Amniotic stem cell (primary cell): ENCODE data around the gene CCAR1.
"Not testable (repeated sequence)": the region's sequence is repeated elsewhere in the genome, so short reads cannot be mapped to it uniquely, and the experiment has no call there.

Experiments used
- DNase-seq: peaks from one replicate; lab custom pipeline; 2025; lab: John Stamatoyannopoulos, UW

The CCAR1 gene, protein sequence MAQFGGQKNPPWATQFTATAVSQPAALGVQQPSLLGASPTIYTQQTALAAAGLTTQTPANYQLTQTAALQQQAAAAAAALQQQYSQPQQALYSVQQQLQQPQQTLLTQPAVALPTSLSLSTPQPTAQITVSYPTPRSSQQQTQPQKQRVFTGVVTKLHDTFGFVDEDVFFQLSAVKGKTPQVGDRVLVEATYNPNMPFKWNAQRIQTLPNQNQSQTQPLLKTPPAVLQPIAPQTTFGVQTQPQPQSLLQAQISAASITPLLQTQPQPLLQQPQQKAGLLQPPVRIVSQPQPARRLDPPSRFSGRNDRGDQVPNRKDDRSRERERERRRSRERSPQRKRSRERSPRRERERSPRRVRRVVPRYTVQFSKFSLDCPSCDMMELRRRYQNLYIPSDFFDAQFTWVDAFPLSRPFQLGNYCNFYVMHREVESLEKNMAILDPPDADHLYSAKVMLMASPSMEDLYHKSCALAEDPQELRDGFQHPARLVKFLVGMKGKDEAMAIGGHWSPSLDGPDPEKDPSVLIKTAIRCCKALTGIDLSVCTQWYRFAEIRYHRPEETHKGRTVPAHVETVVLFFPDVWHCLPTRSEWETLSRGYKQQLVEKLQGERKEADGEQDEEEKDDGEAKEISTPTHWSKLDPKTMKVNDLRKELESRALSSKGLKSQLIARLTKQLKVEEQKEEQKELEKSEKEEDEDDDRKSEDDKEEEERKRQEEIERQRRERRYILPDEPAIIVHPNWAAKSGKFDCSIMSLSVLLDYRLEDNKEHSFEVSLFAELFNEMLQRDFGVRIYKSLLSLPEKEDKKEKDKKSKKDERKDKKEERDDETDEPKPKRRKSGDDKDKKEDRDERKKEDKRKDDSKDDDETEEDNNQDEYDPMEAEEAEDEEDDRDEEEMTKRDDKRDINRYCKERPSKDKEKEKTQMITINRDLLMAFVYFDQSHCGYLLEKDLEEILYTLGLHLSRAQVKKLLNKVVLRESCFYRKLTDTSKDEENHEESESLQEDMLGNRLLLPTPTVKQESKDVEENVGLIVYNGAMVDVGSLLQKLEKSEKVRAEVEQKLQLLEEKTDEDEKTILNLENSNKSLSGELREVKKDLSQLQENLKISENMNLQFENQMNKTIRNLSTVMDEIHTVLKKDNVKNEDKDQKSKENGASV

DNA sequence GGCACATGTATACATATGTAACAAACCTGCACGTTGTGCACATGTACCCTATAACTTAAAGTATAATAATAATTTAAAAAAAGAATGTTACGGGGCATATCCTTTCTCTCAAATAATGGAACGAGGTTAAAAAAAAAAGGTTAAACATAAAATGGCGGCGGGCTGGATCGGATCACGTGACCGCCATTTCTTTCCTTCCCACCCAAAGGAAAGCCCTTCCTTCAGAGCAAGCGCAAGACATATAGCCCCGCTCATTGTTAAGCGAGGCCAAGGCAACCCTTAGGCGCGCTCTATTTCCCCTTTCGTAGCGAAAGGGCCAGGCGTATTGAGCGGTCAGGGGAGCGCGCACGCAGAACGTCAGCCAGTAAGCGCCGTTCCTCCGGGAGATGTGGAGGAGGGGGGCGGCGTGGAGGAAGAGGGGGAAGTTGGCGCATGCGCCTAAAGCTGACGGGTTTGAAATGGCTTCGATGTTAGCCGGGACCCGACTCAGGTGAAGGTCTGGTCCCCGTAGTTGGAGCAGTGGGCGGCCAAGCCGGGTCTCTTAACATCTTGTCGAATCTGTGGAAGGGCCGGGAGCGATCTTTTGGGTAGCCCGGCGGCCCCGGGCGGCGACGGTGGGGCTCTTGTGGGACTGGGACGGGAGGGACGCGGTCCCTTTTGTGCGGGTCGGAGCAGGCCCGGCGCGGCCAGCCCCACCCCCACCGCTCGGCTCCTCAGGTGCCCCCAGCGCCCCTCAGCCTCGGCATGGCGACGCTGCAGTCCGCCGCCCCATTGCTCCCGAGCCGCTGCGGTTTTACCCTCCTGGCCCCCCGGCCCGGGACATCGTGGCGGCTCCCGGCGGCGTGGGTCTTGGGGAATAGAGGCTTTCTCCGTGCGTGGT, at the start of gene CCAR1:
Gene CCAR1 (plus strand): TSS at position 447 of the 880 bp plus-strand sequence. CDS start 1,266 bp downstream, outside the sequence.
- peak; percentile 94 for DNase-seq

- no peak for DNase-seq
These were observed 36.6 kb upstream of the CCAR1 start for GRCh38 chr10:68684413-68684812.

DNA sequence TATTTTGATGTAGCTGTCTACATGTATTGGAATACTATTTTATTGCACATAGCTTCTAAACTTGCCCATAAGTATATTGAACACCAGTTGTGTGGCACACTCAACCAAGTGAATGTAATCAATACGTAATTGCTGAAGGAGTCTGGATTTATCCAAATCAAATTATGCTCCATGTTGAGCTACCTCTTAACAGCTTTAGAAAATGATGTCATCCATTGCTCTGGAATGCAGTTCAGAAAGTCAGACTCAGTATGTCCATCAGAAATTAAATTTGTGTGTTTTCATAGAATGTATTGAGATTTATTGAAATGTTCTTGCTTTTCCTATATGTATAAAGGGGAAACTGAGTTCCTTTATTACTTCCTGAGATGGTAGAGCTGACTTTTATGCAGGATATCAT, 25.0 kb upstream of the CCAR1 start:
- DNase-seq, result no peak

GRCh38 chr10:68697106-68697505, 23.9 kb upstream of the CCAR1 start:
- no peak for DNase-seq

- no peak for DNase-seq
These were observed 20.8 kb upstream of the CCAR1 start for GRCh38 chr10:68700197-68700596.

DNA sequence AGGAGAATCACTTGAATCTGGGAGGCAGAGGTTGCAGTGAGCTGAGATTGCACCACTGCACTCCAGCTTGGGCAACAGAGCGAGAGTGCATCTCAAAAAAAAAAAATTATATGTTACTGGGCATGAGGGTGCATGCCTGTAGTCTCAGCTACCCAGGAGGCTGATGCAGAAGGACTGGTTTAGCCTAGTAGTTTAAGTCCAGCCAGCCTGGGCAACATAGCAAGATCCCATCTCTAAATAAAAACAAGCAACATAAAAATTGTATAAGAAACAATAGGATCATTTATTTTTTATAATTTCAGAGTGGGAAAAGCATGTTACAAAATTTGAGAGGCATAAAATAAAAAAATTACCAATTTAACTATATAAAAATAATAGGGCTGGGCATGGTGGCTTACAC, 15.5 kb upstream of the CCAR1 start:
- no peak for DNase-seq

DNA sequence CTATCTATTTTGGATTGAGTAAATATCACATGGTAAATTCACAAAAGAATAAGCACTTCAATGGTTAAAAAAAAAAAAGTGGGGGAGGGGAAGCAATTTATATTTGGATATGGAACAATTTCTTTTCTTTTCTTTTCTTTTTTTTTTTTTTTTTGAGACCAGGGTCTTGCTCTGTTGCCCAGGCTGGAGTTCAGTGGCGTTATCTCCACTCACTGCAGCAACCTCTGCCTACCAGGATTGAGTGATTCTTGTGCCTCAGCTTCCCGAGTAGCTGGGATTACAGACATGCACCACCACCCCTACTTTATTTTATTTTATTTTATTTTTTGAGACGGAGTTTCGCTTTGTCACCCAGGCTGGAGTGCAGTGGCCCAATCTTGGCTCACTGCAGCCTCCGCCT, 12.1 kb upstream of the CCAR1 start:
- DNase-seq, result not testable (repeated sequence)

- not testable (repeated sequence) for DNase-seq
These were observed 8.0 kb upstream of the CCAR1 start for GRCh38 chr10:68713065-68713464.

- DNase-seq, result no peak
These were observed 3.6 kb upstream of the CCAR1 start for GRCh38 chr10:68717435-68717834.

DNA sequence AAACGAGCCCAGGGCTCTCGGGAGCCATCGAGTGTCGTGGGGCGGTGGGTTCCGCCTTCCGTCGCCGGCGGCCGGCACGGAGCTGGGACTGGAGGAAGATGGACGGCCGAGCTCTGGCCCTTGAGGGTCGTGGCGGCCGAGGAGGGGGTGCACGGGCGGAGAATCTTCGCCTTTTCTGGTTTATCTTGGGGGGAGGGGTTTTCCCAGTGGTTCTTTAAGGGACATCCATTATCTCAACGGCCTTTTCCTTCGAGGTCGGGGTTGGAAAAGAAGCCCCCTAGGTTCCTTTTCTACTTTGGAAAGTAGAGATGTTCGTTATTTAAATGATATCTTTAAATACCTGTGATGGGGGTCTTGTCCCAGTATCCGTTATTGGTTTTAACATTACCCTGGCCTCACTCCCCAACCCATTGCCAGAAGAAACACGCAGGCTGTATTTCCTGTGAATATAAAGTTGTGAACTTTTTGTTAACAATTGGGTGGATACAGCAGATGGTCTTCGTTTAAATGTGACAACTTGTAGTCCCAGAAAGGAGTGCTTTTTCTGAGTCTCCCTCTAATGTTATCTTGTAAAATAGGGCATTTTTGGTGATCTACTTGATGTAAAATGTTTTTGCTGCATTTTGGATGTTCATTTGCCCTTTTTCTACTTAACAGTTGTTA, 765 bp downstream of the CCAR1 start:
- no peak for DNase-seq

GRCh38 chr10:68725016-68725415, 4.0 kb downstream of the CCAR1 start:
- no peak for DNase-seq

DNA sequence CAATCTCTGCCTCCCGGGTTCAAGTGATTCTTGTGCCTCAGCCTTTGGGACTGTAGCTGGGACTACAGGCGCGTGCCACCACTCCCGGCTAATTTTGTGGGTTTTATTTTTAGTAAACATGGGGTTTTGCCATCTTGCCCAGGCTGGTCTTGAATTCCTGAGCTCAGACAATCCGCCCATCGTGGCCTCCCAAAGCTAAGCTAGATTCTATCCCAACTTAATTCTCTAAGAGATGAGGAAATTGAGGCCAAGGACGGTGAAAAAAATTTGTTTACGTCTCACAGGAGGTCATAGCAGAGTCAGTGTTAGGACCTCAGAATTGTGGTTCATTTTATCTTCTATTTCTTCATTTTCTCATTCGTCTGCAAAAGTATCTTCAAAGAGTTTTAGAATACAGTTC, 6.1 kb downstream of the CCAR1 start:
- DNase-seq, result no peak

DNA sequence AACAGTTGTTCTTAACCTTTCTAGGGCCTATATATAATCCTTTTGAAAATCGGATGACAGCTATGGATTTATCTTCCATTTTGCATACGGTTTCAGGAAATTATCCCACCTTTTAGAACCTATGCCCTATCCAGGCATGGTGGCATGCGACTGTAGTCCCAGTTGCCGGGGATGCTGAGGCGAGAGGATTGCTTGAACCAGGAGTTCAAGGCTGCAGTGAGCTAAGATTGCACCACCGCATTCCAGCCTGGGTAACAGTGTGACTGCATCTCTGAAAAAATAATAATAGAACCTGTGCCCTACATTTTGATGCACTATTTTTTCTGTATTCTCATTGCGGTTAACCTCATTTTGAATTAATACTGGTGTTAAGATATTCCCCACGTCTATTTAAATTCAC, 11.6 kb downstream of the CCAR1 start:
- DNase-seq, result no peak

GRCh38 chr10:68734349-68734748, 13.3 kb downstream of the CCAR1 start:
- no peak for DNase-seq

GRCh38 chr10:68735119-68735518, 14.1 kb downstream of the CCAR1 start:
- DNase-seq, result no peak

DNA sequence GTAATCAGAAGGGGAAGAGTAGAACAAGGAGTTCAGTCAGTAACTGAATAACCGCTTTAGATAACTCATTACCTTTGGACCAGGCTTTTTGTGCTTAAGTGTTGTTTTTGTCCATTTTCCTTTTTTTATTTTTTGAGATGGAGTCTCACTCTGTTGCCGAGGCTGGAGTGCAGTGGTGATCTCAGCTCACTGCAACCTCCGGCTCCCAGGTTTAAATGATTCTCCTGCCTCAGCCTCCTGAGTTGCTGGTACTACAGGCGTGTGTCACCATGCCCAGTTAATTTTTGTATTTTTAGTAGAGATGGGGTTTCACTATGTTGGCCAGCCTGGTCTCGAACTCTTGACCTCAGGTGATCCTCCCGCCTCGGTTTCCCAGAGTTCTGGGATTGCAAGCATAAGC, 14.7 kb downstream of the CCAR1 start:
- not testable (repeated sequence) for DNase-seq

- not testable (repeated sequence) for DNase-seq
These were observed 19.6 kb downstream of the CCAR1 start for GRCh38 chr10:68740676-68741075.

DNA sequence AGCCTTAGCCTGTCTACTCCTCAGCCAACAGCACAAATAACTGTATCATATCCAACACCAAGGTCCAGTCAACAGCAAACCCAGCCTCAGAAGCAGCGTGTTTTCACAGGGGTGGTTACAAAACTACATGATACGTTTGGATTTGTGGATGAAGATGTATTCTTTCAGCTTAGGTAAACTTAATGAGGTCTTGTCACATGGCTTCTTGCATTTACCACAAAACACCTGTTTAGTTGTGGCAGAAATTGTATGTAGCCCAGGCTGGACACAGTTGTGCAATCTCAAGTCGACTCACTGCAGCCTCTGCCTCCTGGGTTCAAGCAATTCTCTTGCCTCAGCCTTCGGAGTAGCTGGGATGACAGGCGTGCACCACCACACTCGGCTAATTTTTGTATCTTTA, 21.4 kb downstream of the CCAR1 start:
- no peak for DNase-seq

- no peak for DNase-seq
These were observed 31.8 kb downstream of the CCAR1 start for GRCh38 chr10:68752711-68753350.

DNA sequence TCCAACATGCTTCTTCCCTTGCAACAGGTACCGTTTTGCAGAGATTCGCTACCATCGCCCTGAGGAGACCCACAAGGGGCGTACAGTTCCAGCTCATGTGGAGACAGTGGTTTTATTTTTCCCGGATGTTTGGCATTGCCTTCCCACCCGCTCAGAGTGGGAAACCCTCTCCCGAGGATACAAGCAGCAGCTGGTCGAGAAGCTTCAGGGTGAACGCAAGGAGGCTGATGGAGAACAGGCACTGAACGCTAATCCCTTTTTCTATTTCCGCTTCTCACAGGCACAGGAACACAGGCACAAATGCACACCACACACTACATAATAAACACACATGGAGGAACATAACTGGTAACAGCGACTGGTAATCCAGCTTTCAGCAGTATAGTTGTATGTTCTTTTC, 35.2 kb downstream of the CCAR1 start:
- no peak for DNase-seq
